KBM-7 (cell line): Measurements from ENCODE around the gene PRDM16.

Source experiments
- DNase-seq: peaks from one replicate; pipeline ENCODE4 v3.0.0-alpha.2; 2015
- in situ Hi-C: fragments of 300-500 bp; cut with MboI; formaldehyde crosslinking; loops from 2 replicates; pipeline ENCODE4 v1.14.3; 2020; ENCODE audit warnings: low sequenced_read_pairs, low pct_unique_long_range_greater_than_20kb, mixed read lengths

The PRDM16 gene

DNA sequence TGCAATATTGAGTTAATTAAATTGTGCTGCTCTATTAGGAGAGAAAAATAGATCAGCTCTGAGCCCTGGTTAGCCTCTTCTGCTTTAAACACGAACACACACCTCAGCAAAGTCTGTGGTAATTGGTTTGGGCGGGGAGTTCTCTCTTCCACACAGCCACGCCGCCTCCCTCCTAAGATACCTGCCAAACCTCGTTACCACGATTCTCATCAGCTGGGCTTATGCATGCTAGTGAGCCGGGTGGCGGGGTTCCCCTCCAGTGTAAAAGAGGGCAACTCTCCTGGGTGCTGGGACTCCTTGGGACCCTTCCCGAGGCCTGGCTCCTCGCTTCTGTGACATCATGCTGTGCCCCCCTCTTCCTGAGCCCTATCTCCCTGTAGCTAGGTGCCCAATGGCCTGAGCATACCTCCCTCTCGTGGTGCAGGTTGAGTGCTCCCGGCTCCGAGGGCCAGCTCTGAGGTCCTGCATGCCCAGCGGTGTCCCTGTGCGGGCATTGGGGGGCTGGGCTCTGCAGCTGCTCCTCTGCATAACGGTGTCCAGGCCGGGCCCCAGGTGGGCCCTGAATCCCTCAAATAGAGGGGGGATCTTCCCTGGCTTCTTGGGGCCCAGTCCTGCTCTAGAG, 182.9 kb downstream of the PRDM16 start:
- in situ Hi-C loops: no loop called here
- no peak for DNase-seq

GRCh38 chr1:3255680-3256079, 186.7 kb downstream of the PRDM16 start:
- DNase-seq: no peak
- in situ Hi-C loops: no loop called here

- no peak for DNase-seq
- in situ Hi-C loops: no loop called here
These were observed 188.8 kb downstream of the PRDM16 start for GRCh38 chr1:3257788-3258187.

DNA sequence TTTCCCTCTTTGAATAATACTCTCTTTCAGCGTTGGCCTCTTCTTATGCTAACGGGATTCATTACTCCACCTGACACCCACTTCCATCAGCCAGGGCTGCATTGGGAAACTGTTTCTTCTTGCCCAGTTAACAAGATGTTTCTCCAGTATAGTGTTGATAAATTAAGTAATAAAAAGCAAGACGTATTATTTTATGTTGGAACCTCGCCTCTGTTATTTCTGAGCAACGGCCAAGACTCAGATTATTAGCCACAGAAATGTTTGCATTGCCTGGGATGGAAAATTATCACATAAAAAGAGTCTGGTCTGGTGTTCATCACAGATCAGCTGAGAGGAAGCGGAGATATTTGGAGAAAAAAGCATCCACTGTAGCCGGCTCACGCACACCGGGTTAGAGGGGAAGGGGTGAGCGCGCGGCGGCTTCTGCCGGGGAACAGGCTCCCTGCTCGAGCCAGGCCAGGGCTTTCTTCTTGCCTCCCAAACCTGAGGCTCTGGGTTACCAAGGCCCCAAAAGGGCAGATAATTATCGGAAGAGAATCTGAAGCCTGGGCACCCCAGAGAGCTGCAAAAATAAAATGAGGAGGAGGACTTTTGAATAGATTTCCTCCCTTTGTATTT, 189.5 kb downstream of the PRDM16 start:
- in situ Hi-C loops: no loop called here
- no peak for DNase-seq

DNA sequence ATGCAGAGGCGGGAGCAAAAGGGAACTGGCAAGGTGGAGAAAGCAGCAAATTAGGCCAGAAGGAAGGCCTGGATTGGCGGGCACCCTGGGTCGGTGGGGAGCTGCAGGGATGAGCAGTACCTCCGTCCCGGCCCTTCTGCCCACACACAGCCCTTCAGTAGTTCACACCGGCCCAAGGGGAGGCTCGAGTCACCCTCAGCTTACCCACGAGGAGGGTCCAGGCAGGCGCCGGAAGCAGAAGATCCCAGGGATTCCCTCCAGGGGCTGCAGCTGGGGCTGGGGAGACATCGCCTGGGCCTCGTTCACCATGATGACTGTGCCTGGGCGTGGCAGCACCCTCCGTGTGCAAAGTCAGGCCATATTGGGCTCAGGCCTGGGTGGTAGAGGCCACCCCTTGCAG, 190.0 kb downstream of the PRDM16 start:
- DNase-seq: no peak
- in situ Hi-C loops: no loop called here

- in situ Hi-C loops: no loop called here
- DNase-seq: no peak
These were observed 192.3 kb downstream of the PRDM16 start for GRCh38 chr1:3261007-3261968.

- in situ Hi-C loops: no loop called here
- DNase-seq: no peak
These were observed 193.1 kb downstream of the PRDM16 start for GRCh38 chr1:3261969-3262579.

DNA sequence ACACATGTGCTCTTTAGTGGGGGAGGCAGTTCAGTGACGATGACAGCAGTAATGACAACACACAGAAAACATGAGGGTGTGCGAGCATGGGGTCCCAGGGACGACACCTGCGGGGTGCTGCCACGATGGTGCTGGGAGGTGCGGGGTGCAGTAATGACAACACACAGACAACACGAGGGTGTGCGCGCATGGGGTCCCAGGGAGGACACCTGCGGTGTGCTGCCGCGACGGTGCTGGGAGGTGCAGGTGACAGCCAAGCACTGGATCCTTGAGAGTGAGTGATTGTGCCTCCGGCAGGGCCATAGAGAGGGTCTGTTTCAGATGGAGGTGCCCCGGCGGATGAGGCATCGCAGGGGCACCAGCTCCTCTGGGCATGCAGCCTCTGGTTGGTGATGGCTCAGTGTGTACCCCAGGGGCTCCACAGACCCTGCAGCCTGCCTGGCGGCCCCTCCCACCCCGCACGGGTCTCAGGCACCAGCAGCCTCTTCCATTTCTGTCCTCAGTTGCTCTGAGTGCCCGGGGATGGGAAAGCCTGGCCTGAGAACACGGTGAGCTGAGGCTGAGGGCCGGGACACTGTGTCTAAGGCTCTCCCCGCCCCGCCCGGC, 193.8 kb downstream of the PRDM16 start:
- in situ Hi-C loops: no loop called here
- DNase-seq: no peak

- in situ Hi-C loops: no loop called here
These were observed 194.8 kb downstream of the PRDM16 start for GRCh38 chr1:3263790-3264189.

GRCh38 chr1:3264456-3264855, 195.5 kb downstream of the PRDM16 start:
- in situ Hi-C loops: no loop called here

More at GRCh38 chr1:3263790-3264189, 194.8 kb downstream of the PRDM16 start:
- no peak for DNase-seq

GRCh38 chr1:3265835-3266805, 197.1 kb downstream of the PRDM16 start:
- no peak for DNase-seq
- in situ Hi-C loops: no loop called here

More at GRCh38 chr1:3264456-3264855, 195.5 kb downstream of the PRDM16 start:
- DNase-seq: no peak

GRCh38 chr1:3266870-3267549, 198.0 kb downstream of the PRDM16 start:
- in situ Hi-C loops: no loop called here
- no peak for DNase-seq

GRCh38 chr1:3267550-3268270, 198.7 kb downstream of the PRDM16 start:
- no peak for DNase-seq
- in situ Hi-C loops: no loop called here

- in situ Hi-C loops: no loop called here
- DNase-seq: no peak
These were observed 199.3 kb downstream of the PRDM16 start for GRCh38 chr1:3268281-3268680.

GRCh38 chr1:3270403-3271245, 201.6 kb downstream of the PRDM16 start:
- in situ Hi-C loops: no loop called here
- no peak for DNase-seq

DNA sequence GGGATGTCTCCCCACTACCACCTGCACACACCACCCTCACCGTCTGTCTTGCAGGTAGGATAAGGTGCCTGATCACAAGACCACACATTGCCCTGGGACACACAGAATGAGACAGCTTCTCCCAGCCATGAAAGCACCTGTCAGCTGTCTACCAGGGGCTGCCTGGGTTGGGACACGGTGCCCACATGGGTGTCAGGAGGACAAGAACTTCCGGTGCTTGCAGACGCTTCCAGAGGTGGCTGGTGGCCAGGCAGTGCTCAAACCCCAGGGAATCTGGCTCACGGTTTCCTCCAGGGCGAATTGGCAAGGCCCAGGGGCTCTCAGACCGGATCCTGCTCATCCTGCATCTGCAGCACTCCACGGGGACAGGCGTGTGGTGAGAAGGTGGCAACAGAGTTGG, 202.9 kb downstream of the PRDM16 start:
- DNase-seq: no peak
- in situ Hi-C loops: no loop called here
